CD4-positive, alpha-beta T cell treated with Interleukin-15 for 1 hour (primary cell): ENCODE measurements around the gene PIGB.
"Not testable (repeated sequence)": the region's sequence is repeated elsewhere in the genome, so short reads cannot be mapped to it uniquely, and the experiment has no call there.

ENCODE experiments used
- DNase-seq: peaks from one replicate; pipeline ENCODE4 v3.0.0-alpha.2; 2020

Gene PIGB

DNA sequence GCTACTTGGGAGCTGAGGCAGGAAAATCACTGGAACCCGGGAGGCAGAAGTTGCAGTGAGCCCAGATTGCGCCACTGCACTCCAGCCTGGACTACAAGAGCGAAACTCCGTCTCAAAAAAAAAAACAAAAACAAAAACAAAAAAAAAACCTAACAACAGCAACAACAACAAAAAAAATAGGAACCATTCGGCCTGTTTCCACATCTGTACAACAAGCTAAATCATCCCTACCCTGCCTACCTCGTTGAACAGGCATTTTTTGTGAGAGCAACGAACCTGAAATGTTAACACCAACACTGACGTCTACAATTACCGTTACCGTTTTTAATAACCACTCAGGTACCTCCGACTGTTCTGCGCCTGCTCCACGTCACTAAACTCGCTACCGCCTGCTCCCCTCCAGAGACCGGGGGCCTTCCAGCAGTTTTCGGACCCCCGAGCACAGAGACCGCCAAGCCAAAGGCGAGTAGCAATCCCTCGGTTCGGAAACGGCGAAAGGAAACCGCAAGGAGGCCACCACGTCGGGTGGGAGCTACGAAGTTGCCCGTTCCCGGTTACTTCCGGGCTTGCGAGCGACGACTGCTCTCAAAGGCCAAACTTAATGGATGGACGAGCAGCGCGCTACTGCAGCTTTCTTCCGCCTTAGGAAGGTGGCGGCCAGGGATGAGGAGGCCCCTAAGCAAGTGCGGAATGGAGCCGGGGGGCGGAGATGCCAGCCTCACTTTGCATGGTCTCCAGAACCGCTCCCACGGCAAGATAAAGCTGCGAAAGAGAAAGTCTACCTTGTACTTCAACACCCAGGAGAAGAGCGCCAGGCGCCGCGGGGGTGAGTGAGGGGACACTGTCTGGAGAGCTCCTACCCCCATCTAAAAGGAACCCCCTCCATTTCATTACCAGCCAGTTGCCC is at the start of gene PIGB, which contains the start of gene PIGBOS1:
Gene PIGB (plus strand): TSS at position 635 of the 907 bp plus-strand sequence. CDS start 29 bp downstream, at position 664.
Gene PIGBOS1 (minus strand): TSS at position 536 of the 907 bp plus-strand sequence. CDS start 1,331 bp downstream, outside the sequence.
- DNase-seq, result peak; percentile 84

DNA sequence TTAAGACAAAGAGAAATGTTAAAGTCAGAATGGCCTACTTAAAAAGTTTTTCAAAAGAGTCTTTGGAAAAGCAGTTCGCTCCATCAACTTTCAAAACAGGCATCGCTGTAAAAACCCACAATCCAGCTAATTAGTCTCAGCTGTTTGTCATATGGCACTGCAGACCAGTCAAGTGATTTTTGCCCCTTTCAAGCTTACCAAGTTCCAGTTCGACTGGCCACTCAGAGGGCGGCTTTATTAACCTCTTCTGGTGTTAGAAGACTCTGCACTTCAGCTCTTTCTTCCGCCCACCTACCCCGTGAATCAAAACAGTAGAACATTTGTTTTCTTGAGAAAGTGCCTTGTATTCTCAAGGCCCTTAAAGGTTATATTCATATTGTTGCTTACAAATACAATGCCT is 48.7 kb upstream of the PIGB start:
- DNase-seq, result no peak

DNA sequence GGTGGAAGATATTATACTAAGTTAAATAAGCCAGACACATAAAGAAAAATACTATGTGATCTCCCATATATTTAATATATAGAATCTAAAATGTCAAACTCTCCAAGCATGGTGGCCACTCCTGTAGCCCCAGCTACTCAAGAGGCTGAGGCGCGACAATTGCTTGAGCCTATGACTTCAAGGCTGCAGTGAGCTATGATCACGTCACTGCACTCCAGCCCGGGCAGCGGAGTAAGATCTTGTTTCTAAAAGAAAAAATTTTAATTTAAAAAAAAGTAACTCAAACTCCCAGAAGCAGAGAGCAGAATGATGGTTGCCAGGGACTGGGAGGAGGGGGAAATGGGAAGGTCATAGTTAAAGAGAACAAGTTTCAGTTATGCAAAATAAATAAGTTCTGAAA is 42.7 kb upstream of the PIGB start:
- no peak for DNase-seq

DNA sequence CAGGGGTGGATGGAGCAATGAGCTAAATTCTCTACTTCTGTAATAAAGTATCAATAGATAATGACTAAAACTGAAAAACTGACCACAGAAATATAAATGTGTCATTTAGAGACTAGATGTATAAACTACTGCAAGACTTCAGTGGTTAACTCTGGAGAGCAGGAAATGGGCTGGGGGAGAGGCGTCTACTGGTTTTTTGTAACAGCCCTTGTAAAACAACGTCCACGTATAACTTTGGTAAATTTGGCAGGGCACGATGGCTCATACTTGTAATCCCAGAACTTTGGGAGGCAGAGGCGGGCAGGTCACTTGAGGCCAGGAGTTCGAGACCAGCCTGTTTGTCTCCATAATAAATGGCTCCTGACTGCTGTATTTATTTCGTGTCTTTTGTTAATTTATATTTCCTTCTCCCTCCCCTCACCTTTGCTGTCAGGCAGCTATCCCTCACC is 41.9 kb upstream of the PIGB start:
- peak; percentile 56 for DNase-seq

DNA sequence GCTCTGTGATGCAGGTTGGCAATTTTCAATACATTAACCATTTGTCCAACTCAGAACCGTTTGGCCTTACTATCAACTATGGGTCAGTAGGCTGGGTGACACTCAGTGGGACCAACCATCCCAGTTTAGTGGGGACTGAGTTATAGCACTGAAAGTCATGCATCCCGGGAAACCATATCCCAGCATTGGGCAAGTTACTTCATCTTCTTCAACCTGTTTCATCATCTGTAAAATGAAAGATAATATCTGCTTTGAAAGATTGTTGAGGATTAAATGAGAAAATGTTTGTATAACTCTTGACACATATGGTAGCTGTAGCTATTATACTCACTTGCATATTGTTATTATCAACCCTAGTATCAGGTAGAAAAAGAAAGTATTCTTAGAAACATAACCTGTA is 41.3 kb upstream of the PIGB start:
- no peak for DNase-seq

DNA sequence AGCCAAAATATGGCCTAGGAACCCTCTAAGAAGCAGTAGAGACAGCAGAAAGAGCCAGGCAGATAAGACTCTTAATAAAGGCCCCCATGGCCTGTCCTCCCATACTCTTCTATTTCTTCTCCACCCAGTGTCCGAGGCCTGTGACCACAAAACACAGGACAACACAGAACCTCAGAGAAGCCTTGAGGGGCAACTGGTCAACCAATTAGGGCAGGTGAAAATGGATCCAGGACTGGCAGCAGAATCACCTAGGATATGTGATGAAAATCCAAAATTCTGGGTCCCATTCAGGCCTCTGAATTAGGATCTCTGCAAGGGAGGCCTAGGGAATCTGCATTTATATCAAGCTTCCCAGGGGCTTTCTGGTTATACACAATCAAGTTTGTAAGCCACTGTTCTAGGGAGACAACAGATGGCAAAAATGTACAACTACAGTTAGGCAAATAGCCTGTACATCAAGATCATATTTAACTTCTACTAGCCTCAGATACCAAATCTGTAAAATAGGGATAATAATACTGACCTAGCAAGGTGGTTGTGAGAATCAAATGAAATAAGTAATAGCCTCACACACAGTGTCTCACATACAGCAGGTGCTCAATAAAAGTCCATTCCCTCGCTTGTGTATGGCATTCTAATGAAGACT is 39.8 kb upstream of the PIGB start:
- DNase-seq, result no peak

DNA sequence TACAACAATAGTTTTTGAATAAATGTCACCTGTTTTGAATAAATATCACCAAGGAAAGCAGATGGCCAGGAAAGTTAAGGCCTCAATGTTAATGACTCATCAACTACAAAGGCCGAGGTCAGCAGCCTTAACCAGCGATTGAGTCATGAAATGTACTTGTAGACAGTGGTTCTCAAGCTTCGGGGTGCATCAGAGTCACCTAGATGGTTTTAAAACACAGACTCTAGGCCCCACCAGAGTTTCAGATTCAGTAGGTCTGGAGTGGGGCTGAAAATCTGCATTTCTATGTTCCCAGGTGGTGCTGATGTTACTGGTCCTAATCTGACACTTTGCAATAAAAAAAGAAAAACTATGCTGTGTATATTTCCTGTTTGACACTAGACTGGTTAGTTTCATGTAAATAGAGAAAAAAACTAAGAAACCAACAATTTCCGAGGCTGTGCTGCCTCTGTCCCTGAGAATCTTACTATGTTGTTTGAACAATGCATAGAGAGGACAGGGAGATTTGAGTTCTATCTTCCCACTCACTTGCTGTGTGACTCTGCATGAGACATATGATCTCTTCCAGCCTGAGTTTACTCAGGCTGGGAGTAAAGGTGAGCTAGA is 39.2 kb upstream of the PIGB start:
- DNase-seq, result peak; percentile 66

DNA sequence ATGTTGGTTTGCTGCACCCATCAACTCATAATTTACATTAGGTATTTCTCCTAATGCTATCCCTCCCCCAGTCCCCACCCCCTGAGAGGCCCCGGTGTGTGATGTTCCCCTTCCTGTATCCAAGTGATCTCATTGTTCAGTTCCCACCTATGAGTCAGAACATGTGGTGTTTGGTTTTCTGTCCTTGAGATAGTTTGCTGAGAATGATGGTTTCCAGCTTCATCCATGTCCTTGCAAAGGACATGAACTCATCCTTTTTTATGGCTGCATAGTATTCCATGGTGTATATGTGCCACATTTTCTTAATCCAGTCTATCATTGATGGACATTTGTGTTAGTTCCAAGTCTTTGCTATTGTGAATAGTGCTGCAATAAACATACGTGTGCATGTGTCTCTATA is 38.4 kb upstream of the PIGB start:
- DNase-seq, result peak; percentile 21

DNA sequence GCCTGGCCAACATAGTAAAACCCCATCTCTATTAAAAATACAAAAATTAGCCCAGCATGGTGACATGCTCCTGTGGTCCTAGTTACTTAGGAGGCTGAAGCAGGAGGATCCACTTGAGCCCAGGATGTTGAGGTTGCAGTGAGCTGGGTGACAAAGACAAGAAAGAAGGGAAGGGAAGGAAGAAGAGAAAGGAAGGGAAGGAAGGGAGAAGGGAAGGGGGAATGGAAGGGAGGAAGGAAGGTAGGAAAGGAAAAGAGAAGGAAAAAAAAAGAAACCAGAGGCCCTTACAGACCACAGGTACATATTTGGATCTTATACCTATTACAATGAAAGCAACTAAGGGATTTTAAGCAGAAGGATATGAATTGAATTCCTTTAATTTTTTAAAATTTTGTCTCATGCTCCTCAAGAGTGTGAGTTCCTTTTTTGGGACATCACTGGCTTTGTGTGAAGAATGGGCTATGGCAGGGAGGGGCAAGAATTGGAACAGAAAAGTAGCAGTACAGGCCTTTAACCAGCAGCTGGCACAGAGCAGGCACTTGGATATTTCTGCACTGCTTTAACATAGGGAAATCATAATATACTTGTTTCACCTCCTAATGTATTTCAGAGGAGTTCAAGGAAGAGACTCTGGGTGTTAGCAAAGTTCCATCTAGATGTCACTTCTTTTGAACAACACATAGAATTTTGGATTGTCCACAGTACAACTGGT is 37.3 kb upstream of the PIGB start:
- DNase-seq, result no peak

DNA sequence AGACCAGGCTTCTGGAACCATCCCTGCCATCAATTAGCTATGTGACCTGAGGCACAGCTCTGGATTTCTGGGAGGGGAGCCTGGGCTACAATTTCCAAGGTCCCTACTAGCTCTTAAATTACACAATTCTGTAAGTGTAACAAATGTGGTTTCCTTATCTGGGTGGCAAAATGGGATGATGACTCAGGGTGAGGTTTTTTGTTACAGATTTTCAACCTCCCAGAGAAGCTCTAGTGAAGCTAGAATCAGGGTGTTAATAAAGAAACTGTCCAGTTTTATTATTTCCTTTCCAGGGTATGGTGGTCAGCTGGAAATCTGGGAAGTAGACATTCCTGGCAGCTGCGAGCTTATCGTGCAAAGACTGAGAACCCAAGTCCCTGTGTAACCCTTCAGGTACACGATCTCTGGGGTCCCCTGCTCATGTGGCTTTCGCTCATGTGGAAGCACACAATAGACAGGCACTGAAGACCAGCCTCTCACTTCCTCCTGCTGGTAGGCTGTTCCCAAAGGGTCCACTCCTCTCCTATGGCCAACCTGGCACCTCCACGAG is 36.7 kb upstream of the PIGB start:
- DNase-seq, result no peak

DNA sequence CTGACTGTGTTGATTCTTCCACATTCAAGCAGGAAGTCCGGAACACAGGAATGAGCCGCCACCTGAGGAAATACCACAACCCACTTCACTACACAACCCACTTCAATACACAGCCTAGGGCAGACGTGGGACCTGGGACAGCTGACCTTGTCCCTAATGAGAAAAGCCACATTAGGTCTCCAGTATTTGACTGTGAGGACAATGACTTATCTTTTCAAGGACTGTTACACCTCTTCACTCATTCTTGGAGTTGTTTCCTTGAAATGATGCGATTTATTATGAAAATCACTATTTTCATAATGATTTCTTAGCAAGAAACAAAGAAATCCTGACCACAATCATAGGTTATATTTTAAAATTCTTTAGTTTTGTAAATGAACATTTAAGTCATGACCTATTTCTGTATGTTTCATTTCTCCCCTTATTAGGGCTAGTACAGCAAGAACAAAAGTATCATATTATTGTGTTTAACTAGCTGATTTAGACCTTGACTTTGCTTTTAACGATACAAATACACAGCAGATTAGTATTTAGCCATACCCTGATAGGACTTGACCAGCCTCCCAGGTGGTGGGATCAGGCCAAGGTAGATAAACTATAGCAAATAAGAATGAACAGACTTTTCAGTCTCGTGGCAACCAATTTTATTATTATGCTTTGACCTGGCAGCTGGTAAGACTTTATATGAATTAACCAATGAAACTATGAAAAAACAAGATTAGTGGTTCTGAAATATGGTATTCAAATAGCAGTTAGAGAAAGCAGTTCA is 35.5 kb upstream of the PIGB start:
- DNase-seq, result no peak

DNA sequence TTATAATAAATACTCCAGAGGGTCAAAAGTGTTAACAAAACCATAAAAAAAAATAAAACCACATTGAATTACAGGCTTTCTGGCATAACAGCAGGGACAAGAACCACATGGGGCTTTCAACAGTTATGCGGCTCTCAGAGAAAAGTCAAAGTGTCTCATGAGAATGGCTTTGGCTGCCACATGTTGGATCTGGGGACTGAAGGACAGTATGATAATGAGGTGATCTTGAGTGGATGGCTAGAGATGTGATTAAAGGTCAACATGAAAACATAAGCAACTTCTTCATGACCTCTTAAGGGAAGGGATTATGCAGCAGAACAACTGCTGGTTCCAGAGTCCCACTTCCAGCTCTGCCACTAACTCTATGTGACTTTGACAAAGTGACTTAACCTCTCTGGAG is 34.6 kb upstream of the PIGB start:
- DNase-seq, result no peak

DNA sequence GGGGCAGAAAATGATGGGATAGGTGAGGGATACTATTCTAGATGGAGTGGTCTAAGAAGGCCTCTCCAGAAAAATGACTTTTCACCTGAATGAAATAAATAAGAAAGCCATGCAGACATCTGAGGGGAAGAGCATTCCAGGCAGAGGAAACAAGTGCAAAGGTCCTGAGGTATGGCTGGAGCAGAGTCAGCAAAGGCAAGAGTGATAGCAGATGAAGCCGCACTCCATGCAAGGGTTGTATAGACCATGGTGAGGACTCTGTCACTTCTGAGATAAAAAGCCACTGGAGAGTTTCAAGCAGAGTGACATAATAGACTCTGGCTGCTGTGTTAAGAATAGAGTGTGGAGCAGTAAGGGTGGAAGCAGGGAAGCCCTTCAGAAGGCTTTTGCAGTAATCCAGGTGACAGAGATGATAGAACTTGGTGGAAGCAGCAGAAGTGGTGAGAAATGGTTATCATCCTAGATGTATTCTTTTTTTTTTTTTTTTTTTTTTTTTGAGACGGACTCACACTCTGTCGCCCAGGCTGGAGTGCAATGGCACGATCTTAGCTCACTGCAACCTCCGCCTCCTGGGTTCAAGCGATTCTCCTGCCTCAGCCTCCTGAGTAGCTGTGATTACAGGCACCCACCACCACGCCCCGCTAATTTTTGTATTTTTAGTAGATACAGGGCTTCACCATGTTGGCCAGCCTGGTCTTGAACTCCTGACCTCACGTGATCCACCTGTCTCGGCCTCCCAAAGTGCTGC is 32.4 kb upstream of the PIGB start:
- DNase-seq, result not testable (repeated sequence)

DNA sequence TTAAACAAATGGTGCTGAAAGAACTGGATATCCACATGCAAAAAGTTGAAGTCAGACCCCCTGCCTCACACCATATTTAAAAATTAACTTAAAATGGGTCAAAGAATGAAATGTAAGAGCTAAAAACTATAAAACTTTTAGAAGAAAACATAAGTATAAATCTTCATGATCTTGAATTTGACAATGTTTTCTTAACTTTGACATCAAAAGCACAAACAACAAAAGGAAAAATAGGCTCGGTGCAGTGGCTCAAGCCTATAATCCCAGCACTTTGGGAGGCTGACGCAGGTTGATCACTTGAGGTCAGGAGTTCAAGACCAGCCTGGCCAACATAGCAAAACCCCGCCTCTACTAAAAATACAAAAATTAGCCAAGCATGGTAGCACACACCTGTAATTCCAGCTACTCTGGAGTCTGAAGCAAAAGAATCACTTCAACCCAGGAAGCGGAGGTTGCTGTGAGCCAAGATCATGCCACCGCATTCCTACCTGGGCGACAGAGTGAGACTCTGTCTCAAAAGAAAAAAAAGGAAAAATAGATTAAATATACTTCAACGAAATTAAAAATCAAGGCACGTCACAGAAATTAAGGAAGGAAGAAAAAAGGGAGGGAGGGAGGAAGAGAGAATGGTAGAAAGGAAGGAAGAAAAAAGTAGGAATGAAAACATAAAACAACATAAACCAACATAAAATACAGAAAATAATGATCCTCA is 30.9 kb upstream of the PIGB start:
- DNase-seq, result no peak

DNA sequence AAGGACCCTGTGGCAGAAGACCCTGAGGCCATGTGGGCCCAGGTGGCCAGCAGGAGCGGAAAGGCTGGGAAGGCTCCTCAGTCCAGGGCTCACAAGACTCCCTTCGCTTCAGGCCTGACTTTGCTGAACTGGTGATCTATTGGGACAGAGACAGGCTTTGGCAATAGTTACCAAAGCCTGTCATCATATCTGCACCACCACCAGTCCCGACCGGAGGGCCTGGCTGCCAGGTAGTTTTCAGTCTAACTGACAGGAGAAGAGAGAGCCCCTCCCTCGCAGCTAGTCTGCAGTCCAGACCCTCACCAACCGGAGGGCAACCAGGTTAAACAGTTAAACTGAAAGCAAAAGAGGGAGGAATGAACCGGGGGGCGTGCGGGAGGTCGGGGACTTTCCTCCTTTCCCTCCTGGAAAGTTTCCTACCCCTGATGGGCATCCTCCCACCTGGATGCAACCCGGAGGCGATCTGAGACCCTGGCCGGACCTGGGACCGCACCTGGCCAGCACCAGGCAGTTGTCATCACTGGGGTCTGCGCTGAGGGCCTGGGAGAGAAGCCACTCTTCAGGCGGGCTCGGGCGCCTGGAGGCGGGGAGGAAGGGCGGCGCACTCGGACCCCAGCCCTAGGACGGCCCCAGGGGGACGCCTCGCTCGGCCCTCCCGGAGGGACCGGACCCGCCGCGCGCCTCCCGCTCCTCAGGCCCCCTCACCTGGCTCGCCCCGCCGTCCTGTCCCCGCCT is 29.8 kb upstream of the PIGB start:
- DNase-seq, result peak; percentile 24

DNA sequence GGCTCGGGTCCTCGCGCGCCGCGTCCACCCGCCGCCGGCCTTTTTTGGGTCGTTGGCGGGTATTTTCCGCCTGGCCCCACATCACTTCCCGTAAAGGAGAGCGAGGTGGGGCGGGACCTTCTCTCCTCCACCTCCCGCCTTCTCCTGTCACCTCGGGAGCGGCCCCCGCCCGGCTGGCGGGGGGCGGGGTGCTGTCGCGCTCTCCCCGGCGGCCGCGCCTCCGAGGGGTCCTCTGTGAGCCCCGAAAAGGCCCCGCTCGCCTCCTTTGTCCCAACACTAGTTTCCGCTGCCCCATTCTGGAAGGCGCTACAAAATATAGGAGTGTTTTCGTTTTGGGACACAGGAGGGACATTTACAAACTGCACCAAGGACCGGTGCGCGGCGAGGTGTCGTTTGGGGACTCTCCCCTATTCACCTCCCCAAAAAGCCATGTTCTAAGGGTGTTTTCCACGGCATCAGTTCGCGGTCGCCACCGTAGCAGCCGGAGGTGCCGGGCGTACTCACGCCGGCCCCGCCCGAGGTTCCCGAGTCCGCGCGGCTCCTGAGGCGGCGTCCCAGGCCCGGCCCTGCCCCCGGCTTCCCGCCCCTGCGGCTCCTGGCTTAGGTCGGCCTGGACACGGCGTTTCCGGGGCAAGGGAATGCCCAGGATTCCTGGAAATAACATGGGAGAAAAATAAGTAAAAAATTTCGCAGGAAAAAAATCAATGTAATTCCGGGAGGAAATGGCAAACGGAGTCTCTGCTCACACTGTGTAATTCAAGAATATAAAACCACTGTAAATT is 29.1 kb upstream of the PIGB start, which contains the start of gene RAB27A:
Gene RAB27A (minus strand): TSS at position 68 of the 782 bp plus-strand sequence. CDS start 54,879 bp downstream, outside the sequence.
- peak; percentile 80 for DNase-seq

DNA sequence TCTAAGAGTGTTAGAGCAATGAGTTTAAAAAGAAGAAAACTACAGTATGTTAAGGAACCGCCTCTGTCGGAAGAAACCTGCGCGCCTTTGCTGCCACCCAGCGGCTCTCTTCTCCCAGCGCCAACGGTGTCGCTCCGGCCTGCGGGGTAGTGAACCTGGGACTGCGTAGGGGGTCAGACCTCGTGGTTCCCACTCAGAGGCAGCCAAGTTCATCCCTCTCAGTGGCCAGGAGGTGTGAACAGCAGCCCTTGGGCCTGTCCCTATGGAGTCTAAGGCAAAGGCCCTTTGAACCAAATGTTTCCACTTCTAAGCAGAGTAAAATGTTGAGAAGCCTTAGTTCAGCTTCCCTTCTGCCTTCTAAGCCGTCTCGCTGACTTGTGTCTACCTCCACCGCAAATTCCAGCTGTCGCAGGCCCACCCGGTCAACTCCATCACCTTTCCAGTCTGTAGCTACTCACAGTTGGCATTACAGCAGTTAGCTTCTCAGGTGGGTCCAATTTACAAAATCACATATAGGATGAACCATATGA is 28.4 kb upstream of the PIGB start:
- DNase-seq, result peak; percentile 85

DNA sequence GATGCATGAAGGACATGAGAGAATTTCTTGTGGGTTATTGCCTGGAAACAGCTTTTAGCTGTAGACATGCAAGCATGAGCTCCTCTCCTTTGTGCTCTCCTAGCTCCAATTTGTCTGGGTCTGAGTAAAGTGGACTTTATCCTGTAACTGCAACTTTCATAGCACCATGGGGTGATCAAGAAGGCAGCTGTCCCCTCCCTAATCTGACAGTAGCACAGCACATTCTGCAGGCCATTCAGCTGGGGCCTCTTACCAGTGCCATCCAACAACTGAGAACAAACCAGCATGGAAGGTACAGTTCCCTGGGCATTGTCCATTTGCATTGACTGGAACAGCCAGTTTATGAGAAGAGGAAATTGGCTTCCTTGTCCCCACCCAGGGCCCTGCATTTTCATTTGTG is 21.7 kb upstream of the PIGB start:
- no peak for DNase-seq
